ENCODE results near the gene HSF2.

The HSF2 gene

DNA sequence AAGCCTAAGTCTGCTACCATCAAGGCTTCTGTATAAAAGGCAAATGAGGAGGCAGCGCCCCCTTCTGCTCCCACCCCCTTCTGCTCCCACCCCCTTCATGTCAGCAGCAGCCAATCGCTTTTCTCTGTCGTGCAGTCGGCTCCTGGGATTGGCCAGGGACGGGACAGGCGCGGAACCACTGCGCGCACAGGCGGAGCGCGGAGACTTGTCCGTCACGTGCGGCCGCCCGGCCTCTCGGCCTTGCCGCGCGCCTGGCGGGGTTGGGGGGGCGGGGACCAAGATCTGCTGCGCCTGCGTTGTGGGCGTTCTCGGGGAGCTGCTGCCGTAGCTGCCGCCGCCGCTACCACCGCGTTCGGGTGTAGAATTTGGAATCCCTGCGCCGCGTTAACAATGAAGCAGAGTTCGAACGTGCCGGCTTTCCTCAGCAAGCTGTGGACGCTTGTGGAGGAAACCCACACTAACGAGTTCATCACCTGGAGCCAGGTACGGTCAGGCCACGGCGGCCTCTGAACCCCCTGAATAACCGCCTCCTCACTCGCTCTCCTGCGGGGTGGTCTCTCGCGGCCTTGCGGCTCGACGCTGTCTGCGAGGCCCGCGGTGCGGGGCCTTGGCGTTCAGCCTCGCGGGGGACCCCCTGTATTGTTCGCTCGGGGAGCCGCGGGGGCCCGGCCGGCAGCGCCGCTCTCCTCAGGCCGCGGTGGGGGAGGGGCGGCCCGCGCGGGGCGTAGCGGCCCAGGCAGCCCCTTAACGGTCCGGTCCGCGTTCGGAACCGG lies at the start of gene HSF2:
TSS of gene HSF2 (plus strand) at position 305 of the 773 bp plus-strand sequence. CDS start at position 391, 86 bp downstream.
- peak; percentile 98 for DNase-seq

DNA sequence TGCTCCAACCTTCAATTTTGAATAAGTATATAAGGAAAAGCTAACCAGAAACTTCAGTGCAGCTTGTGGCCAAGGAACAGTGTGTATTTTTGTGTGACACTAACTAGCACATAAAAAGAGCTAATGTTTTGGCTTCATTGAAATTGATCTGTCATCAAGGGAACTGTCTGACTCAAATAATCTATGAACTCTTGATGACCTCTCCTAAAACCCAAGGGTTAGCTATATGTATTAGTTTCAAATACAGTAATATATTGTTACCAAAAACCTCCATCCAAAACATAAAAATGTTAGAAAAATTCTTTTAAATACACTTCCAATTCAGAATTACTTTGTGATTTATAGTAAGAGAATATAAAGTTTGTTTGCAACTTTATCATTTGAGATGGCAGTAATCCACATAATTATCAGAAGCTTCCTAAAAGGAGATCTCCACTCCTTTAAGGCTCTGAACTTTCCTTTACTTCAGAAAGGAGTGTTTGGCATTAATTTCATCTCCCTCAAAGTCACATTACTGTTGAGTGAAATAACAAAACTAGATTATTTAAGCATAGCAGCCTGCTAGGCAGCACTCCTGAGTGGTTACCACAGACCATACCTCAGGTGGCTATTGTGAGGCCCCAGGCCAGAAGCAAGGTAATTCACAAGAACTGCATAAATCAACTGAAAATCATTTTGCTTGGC lies 46.3 kb upstream of the HSF2 start:
- DNase-seq = no peak

- no peak for DNase-seq
Observed at GRCh38 chr6:122360809-122361208, 38.6 kb upstream of the HSF2 start.

GRCh38 chr6:122361314-122361979 lies 38.0 kb upstream of the HSF2 start:
- no peak for DNase-seq

DNA sequence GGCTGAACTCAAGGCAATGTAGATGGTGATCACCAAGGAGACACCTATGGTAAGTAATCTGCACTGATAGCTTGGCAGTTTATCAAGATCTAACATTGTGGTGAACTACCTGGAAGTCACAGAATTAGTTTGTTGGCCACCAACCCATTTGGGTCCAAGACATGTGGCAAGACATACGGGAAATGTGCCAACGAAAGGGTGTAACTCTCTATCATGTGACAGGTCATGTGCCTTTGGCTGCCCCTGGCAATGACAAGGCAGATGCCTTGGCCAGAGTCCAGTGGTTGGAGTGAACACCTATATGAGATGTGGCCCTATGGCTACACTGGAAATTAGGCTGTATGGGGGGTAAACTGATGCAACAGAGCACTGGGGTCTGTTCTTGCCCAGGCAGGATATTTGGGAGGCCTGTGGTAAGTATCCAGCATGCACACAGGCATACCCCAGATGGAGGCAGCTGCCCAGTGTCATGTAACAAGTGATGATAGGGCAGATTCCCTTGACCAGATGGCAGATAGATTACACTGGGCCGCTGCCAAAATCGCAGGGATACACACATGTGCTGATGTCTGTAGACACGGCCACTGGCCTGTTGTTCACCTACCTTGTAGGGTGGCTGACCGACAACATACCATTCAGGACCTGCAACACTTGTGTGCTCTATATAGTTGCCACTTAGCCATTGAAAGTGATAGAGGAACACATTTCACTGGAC lies 35.5 kb upstream of the HSF2 start:
- no peak for DNase-seq

DNA sequence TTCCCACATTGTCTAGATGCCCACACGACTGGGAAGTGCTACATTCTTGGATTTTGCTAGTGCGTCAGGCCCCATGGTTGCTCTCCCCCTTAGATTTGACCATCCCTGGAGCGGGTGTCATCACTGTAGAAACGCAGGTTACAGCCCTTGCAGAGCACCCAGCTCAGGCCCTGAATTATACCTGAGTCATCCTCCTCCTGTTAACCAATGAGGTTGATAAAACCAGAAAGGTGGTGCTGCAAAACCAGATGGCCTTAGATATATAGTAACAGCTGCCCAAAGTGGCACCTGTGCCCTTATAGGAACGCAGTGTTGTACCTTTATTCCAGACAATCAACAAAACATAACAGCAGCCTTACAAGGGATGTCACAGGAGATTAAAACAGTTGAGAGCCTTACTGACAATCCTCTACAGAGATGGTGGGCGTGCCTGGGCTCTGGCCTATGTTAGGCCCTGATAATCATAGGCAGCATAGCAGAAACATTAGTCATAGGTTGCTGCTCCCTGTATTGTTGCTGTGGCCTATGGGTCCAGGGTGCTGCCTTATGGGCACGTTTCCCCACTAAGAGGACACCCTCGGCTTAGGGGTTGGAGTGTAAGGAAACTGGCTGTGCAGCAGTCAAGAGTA lies 33.6 kb upstream of the HSF2 start:
- DNase-seq = no peak

GRCh38 chr6:122367171-122367570 lies 32.3 kb upstream of the HSF2 start:
- no peak for DNase-seq

- DNase-seq = no peak
Observed at GRCh38 chr6:122369536-122369935, 29.9 kb upstream of the HSF2 start.

DNA sequence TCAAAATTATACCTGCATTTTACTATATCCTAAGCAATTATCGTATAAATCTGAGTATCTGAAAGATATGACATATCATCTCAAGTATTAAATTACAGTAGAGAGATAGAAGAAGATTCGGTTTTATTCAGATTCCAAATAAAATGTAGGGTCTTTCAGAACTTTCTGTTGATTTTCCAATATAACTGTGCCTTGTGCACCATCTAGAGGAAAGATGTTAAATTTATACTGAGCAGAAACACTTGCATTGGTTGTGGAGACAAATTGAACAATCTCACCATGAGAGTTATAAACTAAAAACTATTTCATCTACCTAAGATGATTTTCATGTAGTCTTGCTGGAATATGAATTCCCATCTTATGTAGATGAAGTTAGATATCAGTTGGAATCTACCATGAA lies 26.8 kb upstream of the HSF2 start:
- DNase-seq = peak; percentile 9

GRCh38 chr6:122374307-122374706 lies 25.1 kb upstream of the HSF2 start:
- no peak for DNase-seq

DNA sequence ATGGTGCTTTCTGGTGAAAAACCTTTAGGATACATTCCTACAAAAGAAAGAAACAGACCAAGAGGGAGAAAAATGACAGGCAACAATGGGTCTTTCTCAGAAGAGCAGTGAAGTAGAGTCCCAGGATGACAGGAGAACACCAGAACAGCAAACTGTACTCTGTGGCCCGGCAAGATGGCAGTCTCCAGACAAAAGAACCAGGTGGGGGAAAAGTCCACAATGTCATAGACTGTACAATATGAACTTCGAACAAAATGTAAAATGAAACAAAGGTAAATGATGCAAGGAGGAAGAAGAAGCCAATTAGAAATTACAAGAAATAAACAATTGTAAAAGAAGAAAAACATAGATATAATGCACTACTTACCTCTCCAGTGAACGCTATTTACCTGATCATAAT lies 23.2 kb upstream of the HSF2 start:
- no peak for DNase-seq

DNA sequence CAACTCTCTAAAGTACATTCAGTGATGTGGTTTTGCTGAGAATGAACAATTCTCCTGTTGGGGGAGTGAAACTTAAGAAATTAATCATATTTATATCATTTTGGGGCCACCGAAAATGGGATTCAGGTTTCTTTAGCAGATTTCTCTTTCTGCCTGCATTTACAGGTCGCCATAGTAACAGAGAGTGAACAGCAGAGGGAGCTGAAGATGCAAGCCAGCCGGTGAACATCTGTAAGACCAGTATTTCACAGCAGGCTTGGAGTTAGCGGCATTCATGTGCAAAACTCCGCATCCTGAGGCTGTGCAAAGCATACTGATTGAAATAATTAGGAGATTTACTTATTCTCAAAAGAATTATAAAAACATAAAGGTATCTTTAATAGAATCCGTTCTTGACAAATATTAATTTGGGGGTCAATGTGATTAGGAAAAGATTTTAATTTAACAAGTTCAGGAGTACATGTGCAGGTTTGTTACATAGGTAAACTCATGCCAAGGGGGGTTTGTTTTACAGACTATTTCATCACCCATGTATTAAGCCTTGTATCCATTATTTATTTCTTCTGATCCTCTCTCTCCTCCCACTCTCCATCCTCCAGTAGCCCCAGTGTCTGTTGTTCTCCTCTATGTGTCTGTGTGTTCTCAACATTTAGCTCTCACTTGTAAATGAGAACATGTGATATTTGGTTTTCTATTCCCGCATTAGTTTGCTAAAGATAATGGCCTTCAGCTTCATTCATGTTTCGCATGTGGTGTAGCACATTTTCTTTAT lies 17.8 kb upstream of the HSF2 start:
- peak; percentile 46 for DNase-seq

GRCh38 chr6:122385857-122386612 lies 13.4 kb upstream of the HSF2 start:
- DNase-seq = no peak

- DNase-seq = no peak
Observed at GRCh38 chr6:122388945-122389344, 10.5 kb upstream of the HSF2 start.

DNA sequence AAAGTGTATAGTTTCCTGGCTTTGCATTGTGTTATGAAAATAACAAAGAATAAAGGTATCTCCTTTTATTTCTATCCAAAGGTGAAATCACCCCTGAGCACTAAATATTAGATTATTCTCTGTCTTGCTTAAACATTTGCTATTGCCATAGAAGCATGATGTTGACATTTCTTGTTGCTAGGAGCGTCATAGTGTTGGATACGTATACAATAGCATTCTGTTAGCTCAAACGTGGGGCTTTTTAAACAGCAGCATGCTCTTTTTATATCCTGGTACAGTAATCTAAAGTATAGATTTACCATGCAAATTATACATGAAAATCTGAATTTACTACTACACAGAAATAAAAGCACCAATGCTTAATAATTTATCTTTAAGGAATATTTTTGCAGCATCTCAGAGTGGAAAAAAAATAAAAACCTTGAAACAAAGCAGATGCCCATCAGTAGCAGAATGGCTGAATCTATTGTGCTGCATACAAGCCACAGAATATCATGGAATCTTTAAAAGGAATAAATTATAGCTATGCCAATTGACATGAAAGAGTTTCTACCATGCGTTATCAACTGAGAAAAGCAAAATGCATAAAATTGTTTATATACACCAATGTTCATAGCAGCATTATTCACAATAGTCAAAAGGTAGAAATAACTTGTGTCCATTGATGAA lies 9.6 kb upstream of the HSF2 start:
- no peak for DNase-seq

- DNase-seq = no peak
Observed at GRCh38 chr6:122392564-122393350, 6.7 kb upstream of the HSF2 start.

GRCh38 chr6:122393351-122393896 lies 6.0 kb upstream of the HSF2 start:
- DNase-seq = no peak

- no peak for DNase-seq
Observed at GRCh38 chr6:122394016-122394415, 5.4 kb upstream of the HSF2 start.

- DNase-seq = no peak
Observed at GRCh38 chr6:122399055-122399347, 451 bp upstream of the HSF2 start.

DNA sequence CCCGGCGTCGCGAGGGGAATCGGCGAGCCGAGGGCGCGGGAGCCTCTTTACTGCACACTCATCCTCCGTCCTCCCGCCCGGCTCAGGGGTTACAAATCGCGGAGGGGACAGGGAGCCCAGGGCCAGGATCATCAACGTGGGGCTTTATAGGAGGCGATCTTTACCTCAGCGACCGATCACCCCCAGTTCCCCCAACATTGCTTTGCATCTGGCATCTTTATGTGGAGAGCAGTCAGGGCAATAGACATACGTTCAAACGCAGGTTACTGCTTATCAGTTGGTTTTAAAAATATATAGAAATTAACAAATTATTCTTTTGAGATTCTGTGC lies 634 bp downstream of the HSF2 start:
- no peak for DNase-seq
